GM18507 (cell line): ENCODE results near the gene MBD3L4.
"Not testable (repeated sequence)": the region's sequence is repeated elsewhere in the genome, so short reads cannot be mapped to it uniquely, and the experiment has no call there.

Experiments used
- DNase-seq: peaks from one replicate; pipeline ENCODE4 v3.0.0; 2011; ENCODE audit warnings: low read depth; ENCODE audit not compliant: insufficient read length; ENCODE audit errors: extremely low spot score
- FAIRE-seq: peaks from 2 replicates; lab custom pipeline; 2011; peaks lifted over from hg19 to GRCh38; lab: Jason Lieb, UNC

The MBD3L4 gene

DNA sequence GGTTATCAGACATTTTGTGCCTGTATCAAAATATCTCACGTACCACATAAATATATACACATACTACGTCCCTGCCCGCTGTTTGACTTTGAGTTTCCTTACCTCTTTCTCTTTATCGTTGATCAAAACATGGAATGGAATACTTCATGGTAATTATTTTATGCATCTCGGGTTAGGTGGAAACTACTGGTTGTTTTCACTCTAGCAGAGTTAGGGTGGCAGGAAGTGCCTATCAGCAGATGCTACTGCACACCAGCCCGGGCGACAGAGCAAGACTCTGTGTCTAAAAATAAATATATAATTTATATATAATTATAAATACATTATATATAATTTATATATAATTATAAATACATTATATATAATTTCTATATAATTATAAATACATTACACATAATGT, 12.9 kb upstream of the MBD3L4 start:
- not testable (repeated sequence) for DNase-seq, FAIRE-seq

DNA sequence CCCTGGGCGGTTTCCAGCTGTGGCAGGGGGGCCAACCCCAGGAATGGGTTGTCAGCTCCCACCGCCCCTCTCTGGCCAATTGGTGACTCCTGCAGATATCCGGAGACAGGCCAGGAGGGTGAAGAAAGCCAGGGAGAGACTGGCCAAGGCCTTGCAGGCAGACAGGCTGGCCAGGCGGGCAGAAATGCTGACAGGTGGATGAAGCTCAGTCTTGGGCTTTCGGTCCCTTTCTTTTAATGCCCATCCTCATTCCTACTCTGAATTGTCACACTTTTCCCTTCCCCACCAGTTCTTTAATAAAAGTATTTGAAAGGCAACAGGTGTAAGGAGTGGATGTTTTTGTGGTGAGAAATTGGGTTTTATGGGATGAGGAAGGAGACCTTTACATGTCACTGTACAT, 11.4 kb upstream of the MBD3L4 start:
- DNase-seq, FAIRE-seq: not testable (repeated sequence)

DNA sequence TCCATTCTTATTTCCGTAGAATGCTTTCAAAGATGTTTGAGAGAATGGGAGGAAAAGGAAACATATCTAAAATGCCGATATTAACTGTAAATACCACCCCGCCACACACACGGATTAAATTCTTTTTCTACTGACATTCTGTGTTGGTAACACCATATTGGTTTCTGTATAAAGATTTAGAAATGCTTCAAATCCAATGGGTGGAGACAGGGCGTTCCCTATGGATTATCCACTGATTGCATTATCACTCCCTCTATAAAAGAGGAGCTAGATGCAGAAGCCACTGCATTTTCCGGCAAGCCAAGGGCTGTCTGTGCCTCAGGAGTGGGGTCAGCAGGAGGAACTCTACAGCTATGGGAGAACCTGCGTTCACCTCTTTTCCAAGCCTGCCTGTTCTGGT, 9.0 kb upstream of the MBD3L4 start, which contains the start of gene MBD3L2:
Gene MBD3L2 (plus strand): TSS at position 301 of the 400 bp plus-strand sequence. CDS start 53 bp downstream, at position 354.
- DNase-seq, FAIRE-seq: not testable (repeated sequence)

DNA sequence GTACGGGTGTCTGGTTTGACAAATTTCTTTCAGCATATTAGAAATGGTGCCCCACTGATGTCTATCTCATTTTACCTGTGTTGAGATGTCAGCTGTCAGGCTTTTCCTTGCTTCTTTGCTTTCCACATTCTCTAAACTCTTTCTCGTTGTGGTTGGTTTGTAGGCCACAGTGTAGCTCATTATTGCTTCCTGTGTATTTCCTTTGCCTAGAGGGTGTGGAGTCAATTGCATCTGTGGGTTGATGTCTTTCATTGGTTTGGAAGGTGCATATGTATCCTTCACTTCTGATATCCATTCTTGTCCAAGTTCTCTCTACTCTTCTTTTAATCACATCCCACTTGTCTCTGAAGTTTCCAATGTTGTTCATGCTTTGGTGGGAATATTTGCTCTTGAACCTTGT, 1.6 kb upstream of the MBD3L4 start:
- not testable (repeated sequence) for FAIRE-seq, DNase-seq

DNA sequence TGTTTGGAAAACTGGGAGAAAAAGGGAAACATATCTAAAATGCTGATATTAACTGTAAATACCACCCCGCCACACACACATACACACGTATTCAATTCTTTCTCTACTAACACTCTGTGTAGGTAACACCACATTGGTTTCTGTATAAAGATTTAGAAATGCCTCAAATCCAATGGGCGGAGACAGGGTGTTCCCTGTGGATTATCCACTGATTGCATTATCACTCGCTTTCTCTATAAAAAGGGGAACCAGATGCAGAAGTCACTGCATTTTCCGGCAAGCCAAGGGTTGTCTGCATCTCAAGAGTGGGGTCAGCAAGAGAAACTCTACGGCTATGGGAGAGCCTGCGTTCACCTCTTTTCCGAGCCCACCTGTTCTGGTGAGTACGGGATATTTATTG, 9.7 kb downstream of the MBD3L4 start, which contains the start of gene MBD3L5:
Gene MBD3L5 (plus strand): TSS at position 301 of the 400 bp plus-strand sequence. CDS start 34 bp downstream, at position 335.
- not testable (repeated sequence) for DNase-seq, FAIRE-seq

DNA sequence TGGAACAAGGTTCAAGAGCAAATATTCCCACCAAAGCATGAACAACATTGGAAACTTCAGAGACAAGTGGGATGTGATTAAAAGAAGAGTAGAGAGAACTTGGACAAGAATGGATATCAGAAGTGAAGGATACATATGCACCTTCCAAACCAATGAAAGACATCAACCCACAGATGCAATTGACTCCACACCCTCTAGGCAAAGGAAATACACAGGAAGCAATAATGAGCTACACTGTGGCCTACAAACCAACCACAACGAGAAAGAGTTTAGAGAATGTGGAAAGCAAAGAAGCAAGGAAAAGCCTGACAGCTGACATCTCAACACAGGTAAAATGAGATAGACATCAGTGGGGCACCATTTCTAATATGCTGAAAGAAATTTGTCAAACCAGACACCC, 11.2 kb downstream of the MBD3L4 start:
- FAIRE-seq, DNase-seq: not testable (repeated sequence)

DNA sequence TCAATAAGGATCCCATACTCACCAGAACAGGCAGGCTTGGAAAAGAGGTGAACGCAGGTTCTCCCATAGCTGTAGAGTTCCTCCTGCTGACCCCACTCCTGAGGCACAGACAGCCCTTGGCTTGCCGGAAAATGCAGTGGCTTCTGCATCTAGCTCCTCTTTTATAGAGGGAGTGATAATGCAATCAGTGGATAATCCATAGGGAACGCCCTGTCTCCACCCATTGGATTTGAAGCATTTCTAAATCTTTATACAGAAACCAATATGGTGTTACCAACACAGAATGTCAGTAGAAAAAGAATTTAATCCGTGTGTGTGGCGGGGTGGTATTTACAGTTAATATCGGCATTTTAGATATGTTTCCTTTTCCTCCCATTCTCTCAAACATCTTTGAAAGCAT, 18.6 kb downstream of the MBD3L4 start, which contains the start of gene MBD3L2B:
Gene MBD3L2B (minus strand): TSS at position 101 of the 400 bp plus-strand sequence. CDS start 34 bp downstream, at position 67.
- not testable (repeated sequence) for DNase-seq, FAIRE-seq

DNA sequence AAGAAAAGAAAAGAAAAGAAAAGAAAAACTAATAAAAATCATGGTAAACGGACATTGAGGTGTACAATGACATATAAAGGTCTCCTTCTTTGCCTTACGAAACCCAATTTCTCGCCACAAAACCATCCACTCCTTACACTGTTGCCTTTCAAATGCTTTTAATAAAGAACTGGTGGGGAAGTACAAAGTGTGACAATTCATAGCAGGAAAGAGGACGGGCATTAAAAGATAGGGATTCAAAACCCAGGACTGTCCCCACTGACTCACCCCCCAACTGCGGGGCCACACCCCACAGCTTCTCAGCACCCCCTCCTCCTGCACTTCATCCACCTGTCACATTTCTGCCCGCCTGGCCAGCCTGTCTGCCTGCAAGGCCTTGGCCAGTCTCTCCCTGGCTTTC, 21.2 kb downstream of the MBD3L4 start:
- FAIRE-seq, result no peak

DNA sequence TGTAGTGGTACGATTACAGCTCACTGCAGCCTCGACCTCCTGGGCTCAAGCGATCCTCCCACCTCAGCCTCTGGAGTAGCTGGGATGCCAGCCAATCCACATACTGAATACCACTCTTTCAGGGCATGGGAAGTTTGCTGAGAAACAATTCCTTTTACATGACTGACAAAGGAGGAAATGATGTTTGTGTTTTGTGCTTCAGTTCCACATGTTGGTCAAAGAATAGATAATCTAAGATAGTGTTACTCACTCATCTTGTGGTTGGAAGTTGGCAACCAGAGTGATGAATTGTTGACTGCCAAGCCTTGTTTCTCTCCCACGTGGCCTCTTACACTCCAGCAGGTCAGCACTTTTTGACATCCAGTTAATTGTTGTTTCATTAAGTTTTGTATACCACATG, 26.3 kb downstream of the MBD3L4 start:
- DNase-seq (no peak), FAIRE-seq (no peak)

More for the DNA sequence above, 21.2 kb downstream of the MBD3L4 start:
- no peak for DNase-seq

DNA sequence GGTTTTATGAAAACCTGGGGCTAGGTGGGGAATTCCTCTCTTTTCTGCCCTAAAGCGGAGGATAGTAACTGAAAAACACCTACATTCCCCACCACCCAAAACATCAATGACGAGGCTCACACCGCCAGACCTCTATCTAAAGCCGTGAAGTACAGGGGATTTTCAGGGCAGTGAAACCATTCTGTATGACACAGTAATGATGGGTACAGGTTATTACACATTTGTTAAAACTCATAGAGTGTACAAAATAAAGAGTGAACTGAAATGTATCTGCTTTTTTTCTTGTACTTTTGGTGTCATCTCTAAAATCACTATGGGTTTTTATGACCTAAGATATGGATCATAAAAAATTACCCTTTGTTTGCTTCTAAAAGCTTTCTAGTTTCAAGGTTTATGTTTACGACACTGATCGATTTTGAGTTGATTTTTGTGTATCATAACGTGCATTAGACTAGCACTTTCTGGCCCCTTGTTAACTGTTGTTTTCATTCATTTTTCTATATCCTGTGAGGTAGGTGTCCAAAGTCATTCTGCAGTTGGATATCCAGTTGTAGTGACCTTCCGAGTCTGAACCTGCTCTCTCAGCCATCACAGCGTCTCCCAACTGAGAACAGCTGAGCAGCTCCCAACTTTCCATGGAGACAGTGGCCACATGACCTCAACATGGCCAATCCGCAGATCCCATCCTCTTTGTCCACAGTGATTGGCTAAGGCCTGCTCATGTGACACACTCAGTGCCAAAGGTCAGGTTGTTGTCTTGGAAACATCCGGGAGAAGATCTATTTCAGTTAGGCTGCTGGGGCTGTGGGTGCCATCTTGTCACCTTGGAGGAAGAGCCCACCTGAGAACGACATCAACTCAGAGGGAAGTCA, 29.0 kb downstream of the MBD3L4 start:
- DNase-seq, result no peak
- peak; percentile 75 for FAIRE-seq

DNA sequence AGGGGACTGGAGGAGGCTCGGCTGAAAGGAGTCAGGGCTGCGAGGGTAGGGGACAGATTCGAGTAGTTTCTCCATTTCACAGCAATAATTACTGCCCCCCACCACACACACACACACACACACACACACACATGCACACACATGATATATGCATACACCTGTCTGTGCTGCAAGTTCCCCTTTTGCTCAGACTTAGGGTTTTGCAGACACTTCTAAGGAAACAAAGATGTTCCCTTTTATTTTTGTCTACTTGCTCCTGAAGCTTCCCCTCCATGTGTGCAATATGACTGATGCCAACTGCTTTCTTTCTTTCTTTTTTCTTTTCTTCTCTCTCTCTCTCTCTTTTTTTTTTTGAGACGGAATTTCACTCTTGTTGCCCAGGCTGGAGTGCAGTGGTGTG, 32.1 kb downstream of the MBD3L4 start:
- no peak for FAIRE-seq
- no peak for DNase-seq

DNA sequence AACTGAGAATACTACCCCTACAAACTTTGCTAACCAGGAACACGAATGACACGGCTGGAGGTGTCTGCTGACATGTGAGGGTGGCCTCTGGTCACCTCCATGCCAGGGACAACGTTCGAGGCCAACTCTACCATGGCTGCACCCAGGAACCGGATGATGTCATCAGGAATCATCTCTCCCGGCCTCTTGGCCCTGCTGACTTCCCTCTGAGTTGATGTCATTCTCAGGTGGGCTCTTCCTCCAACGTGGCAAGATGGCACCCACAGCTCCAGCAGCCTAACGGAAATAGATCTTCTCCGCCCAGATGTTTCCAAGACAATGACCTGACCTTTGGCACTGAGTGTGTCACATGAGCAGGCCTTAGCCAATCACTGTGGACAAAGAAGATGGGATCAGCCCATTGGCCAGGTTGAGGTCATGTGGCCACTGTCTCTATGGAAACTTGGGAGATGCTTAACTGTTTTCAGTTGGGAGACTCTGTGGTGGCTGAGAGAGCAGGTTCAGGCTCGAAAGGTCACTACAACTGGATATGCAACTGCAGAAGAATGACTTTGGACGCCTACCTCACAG, 33.8 kb downstream of the MBD3L4 start:
- no peak for FAIRE-seq
- DNase-seq, result no peak

DNA sequence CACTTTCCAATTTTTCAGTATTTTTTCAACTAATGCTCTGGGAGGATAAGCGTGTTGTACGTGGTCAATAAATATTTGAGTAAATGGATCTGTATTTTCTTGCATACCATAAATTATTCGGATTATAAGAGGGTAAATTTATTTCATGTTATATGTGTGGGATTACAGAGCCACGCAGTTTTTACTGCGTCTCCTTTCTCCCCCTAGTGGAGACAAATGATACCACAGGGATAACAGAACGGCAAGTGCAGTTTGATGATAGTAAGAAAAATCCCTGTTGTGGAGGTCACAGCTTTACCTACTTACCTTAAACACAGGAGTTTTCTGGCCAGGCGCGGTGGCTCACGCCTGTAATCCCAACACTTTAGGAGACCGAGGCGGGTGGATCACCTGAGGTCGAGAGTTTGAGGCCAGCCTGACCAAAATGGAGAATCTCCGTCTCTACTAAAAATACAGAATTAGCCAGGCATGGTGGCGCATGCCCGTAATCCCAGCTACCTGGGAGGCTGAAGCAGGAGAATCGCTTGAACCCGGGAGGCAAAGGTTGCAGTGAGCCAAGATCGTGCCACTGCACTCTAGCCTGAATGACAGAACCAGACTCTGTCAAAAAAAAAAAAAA, 35.6 kb downstream of the MBD3L4 start:
- DNase-seq (peak; percentile 39), FAIRE-seq (peak; percentile 74)

DNA sequence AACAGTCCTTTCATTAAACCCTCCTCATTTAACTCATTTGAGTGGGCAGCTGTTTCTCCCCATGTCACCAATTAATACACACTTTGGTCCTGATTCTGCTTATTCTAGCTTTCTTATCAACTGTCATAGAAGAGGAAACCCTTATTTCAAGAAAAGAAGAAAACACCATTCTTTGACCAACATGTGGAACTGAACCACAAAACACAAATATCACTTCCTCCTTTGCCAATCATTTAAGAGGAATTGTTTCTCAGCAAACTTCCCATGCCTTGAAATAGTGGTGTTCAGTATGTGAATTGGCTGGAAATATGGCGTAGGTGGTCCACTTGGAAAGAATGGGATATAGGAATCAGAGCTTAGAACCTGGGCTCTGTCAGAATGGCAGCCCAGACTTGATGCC, 39.2 kb downstream of the MBD3L4 start:
- no peak for FAIRE-seq

DNA sequence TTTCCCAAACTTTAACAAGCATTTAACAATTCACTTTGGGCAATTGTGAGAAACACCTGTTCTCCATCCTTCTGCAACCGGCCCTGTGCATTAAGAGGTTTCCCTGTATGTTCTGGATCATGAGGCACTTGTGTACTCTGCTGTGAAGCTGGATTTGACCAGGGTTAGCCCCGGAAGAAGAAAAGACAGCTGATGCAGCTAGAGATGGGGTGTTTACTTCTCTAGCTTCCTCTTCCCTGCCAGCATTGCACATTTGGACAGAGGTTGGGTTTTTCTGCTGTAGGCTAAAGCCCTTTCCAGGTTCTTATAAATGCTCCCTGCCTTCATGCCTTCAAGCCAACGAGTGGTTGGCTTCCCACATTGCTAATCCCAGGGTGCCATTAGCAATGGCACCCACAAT, 39.6 kb downstream of the MBD3L4 start:
- DNase-seq (no peak), FAIRE-seq (no peak)

More for the DNA sequence above, 39.2 kb downstream of the MBD3L4 start:
- DNase-seq, result no peak

DNA sequence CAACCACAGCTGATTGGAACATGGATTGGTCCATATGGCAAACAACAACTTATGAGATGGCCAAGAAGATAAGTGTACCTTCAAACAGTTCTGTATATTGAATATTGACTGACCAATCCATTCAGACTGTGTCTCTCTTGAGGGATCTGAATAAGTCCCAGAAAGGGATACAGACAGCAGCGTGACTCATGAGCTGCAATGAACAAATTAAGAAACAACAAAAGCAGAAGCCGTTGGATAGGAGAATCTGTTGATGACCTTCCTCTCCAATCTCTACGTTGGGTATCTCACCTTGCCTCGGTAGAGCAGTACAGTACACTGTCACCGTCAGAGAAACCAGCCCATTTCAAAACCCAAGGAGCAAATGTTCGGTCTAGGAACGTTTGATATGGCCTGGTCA, 40.0 kb downstream of the MBD3L4 start:
- FAIRE-seq (no peak), DNase-seq (no peak)

DNA sequence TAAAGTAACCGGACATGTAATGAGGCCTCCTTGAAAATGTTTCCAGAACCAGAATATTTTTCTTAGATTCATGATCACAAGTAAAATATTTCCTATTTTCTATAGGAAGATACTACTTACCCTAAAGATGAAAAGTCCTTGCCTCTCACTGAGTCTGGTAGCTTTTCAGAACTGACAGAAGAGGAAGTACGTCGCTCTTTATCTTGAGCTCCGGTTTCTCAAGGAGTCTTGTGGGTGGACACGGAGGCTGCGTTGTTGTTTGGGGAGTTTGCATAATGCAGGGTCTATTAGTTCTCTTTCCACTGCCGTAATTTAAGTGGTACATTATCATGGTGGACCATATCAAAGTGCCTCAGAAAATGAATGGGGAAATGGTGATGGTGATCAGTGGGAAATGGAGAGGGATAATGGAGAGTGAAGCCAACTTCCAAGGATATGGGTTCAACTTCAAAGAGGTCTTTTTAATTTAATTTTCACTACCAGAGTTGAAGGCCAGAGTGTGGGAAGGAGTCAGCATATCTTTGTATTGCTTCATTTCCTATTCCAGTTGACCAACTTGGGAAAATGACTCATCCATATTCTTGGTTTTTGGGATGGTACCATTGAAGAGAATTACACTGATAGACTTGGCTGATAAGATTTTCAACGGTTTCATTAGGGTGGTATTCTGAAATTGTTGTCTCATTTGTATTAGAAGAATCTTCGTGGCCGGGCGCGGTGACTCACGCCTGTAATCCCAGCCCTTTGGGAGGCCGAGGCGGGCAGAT, 42.1 kb downstream of the MBD3L4 start:
- DNase-seq (no peak), FAIRE-seq (no peak)

DNA sequence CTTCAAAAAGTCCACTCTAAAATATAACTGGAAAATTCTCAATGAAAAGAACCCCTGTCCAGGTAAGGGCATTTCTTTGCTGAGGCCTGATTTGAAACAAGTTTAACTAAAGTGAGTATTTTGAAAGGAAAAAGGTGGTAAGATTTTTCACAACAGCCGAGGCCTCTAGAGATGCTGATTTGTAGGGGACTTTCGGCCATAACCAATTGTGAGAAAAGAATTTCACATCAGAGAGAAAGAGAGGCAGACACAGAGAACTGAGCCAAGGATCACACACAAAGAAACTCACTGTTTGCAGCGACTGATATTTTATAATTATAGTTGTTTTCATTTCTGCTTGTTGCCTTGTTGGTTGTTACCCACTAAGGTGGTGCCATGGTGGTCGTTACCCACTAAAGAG, 43.2 kb downstream of the MBD3L4 start:
- FAIRE-seq, result no peak

DNA sequence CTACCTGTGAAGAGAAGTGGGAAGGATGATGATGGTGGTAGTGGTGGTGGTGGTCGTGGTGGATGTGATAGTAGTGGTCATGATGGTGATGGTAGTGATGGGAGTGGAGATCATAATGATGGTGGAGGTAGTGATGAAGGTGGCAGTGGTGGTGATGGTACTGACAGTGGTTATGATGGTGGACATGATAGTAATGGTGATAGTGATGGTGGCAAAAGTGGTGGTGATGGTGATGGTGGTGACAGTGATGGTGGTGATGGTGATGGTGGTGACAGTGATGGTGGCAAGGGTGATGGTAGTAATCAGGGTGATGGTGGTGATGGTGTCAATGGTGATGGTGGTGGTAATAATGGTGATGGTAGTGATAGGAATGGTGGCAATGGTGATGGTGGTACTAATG, 44.9 kb downstream of the MBD3L4 start:
- FAIRE-seq (no peak), DNase-seq (no peak)

More for the DNA sequence above, 43.2 kb downstream of the MBD3L4 start:
- DNase-seq, result no peak
